Epithelial cell of esophagus (primary cell): ENCODE results near the gene SCN2B.

Experiments
- DNase-seq: peaks from one replicate; pipeline ENCODE4 v3.0.0; 2010; ENCODE audit warnings: low read depth
- H3K4me3 ChIP-seq: 2 replicates; pipeline ENCODE4 v1.5.1; 2011; ENCODE audit warnings: mild to moderate bottlenecking, low read length, control low read depth
- TF ChIP-seq, protein P1 (sequence below): IDR thresholded peaks from 2 replicates; pipeline ENCODE4 v1.5.1; 2011; ENCODE audit warnings: low read depth, mild to moderate bottlenecking, low read length, control low read depth, inconsistent platforms; ENCODE audit not compliant: insufficient read depth; ENCODE audit errors: missing control alignments

The SCN2B gene

DNA sequence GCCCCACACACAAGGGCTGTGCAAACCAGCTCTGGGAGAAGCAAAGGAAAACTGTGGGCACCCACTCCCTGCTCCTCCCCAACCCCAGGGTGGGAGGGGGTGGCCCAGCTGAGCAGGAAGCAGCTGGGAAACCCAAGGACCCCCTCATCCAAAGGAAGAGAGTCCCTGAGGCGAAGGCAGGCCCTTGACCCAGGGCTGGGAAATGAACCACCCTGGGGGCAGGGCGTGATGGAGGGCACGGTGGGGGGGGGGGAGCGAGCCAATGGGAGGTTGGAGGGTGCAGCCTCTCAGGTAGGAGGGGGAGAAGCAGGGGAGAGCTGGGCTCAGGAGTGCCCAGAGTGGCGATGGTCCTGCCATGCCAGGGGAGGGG is 40.7 kb downstream of the SCN2B start:
- no peak overlapping the region for H3K4me3 ChIP-seq

DNA sequence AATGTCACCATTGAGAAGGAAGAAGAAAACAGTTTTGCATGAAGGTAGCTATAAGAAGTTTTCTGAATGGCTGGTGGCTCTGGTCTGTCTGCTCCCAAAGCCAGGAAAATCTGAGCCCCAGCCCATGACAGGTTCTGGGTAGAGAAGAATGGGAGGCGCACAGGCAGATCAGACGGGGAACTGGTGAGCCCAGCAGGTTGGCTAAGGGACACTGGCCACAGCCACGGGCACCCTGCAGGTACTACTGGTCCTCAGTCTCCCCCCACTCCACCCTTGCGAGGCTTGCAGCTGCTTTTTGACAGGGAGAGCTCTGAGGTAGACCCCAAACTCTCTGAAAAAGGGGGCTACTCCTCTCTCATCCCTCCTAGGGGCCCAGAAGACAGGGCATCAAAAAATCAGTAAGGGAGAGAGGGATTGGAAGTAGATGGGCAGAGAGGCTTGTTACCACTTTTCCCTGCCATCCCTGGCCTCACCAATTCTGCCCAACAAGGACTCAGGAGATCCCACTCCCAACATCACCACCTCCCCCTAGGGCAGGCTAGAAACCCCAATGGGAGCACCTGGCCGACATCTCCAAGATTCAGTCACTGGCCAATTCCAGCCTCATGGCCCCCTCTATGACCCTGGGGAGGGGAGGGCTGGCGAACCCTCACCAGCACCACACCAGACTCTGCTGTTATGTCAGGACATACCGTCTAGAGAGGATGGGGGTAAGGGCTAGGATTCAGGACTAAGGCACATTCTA is 41.2 kb downstream of the SCN2B start:
- TF ChIP-seq, protein P1, sequence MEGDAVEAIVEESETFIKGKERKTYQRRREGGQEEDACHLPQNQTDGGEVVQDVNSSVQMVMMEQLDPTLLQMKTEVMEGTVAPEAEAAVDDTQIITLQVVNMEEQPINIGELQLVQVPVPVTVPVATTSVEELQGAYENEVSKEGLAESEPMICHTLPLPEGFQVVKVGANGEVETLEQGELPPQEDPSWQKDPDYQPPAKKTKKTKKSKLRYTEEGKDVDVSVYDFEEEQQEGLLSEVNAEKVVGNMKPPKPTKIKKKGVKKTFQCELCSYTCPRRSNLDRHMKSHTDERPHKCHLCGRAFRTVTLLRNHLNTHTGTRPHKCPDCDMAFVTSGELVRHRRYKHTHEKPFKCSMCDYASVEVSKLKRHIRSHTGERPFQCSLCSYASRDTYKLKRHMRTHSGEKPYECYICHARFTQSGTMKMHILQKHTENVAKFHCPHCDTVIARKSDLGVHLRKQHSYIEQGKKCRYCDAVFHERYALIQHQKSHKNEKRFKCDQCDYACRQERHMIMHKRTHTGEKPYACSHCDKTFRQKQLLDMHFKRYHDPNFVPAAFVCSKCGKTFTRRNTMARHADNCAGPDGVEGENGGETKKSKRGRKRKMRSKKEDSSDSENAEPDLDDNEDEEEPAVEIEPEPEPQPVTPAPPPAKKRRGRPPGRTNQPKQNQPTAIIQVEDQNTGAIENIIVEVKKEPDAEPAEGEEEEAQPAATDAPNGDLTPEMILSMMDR, result no peak
- DNase-seq, result no peak
- no peak overlapping the region for H3K4me3 ChIP-seq

More for the DNA sequence above, 40.7 kb downstream of the SCN2B start:
- TF ChIP-seq, protein P1, result no peak
- no peak for DNase-seq

DNA sequence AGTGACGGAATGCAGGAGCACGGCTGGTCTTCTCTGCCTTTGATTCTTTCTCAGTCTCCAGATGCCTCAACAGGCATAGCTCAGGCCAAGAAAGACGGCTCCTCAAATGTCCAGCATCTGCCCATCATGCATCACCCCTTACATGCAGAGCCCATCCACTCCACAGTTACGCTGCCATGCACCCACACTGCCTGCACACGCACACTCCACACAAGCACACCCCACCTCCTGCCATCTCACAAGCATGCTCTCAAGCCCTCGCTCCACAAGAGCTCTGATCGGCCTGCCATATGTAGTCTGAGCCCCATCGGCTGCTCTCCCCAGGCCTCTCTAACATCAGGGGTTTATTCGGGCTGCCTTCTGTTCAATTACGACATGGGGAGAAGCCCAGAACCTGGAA is 42.6 kb downstream of the SCN2B start:
- TF ChIP-seq, protein P1, result no peak
- H3K4me3 ChIP-seq, result no peak overlapping the region
- no peak for DNase-seq

DNA sequence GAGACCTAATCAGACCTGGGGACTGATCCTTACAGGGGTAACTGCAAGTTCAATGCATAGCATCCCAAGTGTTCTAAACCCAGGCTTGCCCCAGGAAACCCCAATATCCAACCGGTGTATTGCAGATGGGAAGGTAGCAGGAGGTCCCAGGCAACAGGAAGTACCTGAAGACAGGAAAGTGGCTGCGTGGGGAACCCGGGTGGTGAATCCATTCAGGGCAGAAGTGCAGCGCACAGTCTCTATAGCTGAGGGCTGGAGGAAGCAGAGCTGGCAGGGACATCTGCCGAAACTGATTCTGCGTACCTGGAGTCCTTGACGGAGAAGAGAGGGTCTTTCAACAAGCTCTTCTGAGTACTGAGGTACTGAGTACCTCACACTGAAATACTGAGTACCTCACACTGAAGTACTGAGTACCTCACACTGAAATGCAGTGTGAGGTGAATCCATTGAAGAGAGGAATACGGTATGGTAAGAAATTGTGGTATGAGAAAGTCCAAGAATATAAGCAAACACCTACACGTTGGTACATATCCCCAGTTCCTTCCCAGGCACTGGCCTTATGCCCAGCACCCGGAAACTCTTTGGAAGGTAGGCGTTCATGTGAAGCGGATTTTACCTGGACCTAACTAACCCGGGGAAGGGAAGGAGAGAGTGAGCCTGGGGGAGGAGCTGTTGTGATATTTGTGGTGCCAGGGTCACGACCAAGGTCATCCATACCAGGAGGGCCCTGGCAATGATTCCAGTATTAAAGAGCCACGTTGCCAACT is 43.9 kb downstream of the SCN2B start:
- TF ChIP-seq, protein P1, result no peak
- no peak overlapping the region for H3K4me3 ChIP-seq
- DNase-seq, result peak; percentile 46

DNA sequence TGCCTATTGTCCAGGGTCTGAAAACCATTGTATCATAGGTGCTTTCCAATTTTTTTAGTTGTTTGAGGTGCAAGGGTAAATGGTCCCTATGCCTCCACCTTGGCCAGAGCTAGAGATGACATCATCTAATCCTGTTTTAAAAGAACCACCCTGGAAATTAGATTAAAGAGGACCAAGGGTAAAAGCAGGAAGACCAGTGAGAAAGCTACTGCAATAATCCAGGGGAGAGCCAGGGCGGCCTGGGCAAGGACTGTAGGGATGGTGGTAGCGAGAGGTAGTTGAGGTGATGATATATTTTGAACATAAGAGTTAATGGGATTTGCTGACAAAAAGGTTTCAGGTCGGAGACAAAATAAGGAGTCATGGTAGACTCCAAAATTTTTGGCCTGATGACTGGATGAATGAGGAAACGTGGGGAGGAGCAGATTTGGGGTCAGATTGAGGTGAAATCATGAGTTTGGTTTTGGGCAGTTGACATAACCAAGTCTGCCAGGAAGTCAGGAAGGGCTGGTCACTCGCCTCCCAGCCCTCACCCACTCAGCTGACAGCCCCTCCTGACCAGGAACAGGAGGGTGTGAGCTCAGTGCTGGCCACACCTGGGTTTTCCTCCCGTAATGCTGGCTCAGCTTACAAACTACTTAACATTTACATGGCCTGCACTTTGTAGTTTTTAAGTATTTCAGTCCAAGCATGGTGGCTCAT is 46.8 kb downstream of the SCN2B start:
- TF ChIP-seq, protein P1, result no peak
- no peak overlapping the region for H3K4me3 ChIP-seq
- no peak for DNase-seq

DNA sequence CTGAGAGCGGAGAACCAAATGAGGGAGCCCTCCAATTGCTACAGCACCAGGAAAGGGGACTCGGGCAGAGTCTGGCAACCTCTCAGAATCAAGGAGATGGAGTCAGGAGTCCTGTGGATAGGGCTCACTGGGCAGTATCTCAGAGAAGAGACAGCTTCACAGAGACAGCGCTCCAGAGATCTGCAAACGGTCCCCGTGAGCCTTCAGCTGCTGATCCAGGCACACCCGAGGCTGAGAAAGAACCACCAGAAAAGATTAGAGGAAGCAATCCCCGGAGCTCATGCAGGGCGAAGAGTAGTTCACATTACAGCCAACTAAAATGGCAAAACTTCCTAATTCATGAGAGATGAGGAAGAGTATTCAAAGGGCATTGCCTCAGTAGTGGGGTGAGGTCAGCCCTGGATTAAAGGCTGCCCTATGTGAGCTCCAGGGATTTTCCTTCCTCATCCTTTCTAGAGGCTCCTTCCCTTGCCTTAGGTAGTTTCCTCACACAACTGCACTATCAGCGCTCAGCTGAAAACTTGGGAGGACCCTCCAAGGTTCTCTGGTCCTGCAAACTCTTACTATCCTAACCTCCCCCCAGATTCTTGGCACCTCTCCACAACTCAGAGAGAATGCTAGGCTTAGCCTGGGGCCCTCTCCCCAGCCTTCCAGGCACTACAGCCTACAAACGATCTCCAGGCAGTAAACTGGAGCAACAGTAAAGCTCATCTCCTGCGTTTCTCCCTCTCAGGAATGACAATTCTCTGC is 47.5 kb downstream of the SCN2B start:
- DNase-seq, result no peak
- TF ChIP-seq, protein P1, result no peak
- no peak overlapping the region for H3K4me3 ChIP-seq
